ES-I3 (cell line): ENCODE measurements around the gene SLC44A1.

Experiments
- H3K36me3 ChIP-seq: 2 replicates; pipeline ENCODE4 v1.6.1; 2013; ENCODE audit warnings: mild to moderate bottlenecking, low read length, control low read depth, moderate library complexity; ENCODE audit not compliant: insufficient read depth
- H3K4me1 ChIP-seq: 2 replicates; pipeline ENCODE4 v1.6.1; 2013; ENCODE audit warnings: mild to moderate bottlenecking, control low read depth, low read length; ENCODE audit not compliant: insufficient read depth
- H3K9ac ChIP-seq: 2 replicates; pipeline ENCODE4 v1.6.1; 2013; ENCODE audit warnings: low read depth, mild to moderate bottlenecking, low read length, moderate library complexity
- H3K9me3 ChIP-seq: 2 replicates; pipeline ENCODE4 v1.6.1; 2013; ENCODE audit warnings: mild to moderate bottlenecking, low read length, moderate library complexity; ENCODE audit not compliant: control insufficient read depth, insufficient read depth

Gene SLC44A1

DNA sequence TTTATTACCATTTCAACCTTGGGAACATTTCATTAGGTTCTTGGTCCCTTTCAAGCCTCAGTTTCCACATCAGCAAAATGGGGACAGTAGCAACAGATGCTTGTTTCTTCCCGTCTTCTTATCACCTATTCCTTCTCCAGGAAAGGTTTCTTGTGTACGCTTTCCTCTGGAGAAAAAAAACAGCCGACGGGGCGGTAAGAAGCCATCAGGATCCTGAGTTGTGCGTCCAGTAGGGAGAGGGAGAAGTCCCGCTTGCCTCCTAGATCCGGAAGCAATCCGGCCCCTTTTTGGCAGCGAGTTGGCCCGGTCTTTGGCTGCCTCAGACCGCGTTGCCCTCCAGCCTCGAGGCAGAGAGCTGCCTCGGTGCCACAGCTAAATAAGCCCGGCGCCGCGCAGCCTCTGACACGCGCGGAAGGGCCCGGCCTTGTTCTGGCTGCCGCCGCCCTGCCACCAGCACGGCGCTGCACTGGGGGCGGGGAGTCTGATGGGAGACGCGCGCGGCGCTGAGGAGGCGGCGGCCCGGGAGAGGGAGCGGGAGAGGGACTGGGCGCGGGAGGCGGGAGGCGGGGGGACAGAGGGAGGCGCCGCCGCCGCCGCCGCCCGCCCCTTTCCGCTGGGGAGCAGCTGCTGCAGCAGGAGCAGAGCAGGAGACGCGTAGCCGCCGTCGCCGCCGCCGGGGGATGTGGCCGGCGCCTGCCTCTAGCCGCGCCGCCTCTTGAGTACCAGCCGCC is at the start of gene SLC44A1:
SLC44A1 (plus strand) TSS at position 649 of the 731 bp plus-strand sequence. CDS start 218 bp downstream, outside the sequence.
- no peaks in the 10 kb centered on the region for H3K36me3 ChIP-seq
- H3K9me3 ChIP-seq = no peaks in the 10 kb centered on the region
- peaks cover 46% of the 10 kb centered on the region for H3K4me1 ChIP-seq
- H3K9ac ChIP-seq = peak within 1 kb of the TSS; percentile 70

DNA sequence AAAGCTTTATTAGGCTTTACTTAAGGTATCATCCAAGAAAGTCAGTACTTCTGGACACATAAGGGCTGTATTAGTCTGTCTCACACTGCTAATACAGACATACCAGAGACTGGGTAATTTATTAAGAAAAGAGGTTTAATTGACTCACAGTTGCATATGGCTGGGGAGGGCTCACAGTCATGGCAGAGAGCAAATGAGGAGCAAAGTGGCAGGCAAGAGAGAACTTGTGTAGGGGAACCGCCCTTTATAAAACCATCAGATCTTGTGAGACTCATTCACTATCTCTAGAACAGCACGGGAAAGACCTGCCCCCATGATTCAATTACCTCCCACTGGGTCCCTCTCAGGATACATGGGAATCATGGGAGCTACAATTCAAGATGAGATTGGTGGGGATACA is 49.2 kb upstream of the SLC44A1 start:
- H3K36me3 ChIP-seq = no peaks in the 10 kb centered on the region
- H3K9me3 ChIP-seq = no peaks in the 10 kb centered on the region
- no peak overlapping the region for H3K9ac ChIP-seq
- no peaks in the 10 kb centered on the region for H3K4me1 ChIP-seq

DNA sequence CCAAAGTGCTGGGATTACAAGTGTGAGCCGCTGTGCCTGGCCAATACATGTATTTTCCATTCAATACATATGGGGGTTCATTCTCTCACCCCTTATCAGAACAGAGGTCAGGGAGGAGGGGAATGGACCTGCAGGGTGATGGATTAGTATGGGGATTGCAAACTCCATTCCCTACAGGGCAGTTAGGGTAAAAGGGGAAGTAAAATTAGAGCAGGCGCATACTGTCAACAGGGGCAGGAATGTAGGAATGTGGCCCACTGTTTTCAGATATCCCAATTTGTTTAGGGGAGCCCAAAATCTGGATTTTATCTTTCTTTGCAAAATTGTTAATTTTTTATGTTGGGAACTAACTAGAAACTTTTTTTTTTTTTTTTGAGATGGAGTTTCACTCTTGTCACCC is 46.4 kb upstream of the SLC44A1 start:
- Histone ChIP-seq H3K4me1 (no peaks in the 10 kb centered on the region), H3K9me3 (no peaks in the 10 kb centered on the region), H3K36me3 (no peaks in the 10 kb centered on the region), H3K9ac (no peak overlapping the region)

DNA sequence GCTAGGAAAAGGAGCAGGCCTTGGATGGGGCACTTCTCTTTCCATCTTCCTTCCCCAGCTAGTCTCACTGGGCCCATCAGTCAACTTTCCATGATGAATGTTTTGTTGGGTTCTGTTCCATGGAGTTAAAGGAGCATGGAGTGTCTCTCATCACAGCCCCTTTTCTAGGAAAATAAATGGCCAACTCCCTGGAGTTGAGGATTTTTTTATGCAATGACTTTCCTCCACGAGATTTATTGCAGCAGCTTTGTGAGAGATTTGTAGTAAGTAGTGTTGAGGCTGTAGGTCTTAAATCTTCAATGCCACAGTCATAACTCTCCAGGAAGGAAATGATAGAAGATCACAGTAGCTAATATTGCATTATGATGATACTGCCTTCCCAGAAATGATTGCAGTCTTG is 45.6 kb upstream of the SLC44A1 start:
- no peaks in the 10 kb centered on the region for H3K4me1 ChIP-seq
- H3K9me3 ChIP-seq = no peaks in the 10 kb centered on the region
- H3K9ac ChIP-seq = no peak overlapping the region
- H3K36me3 ChIP-seq = no peaks in the 10 kb centered on the region

- no peaks in the 10 kb centered on the region for H3K4me1 ChIP-seq
- H3K36me3 ChIP-seq = no peaks in the 10 kb centered on the region
- H3K9ac ChIP-seq = no peak overlapping the region
- H3K9me3 ChIP-seq = no peaks in the 10 kb centered on the region
Observed at GRCh38 chr9:105204416-105204815, 40.0 kb upstream of the SLC44A1 start.

- Histone ChIP-seq H3K9me3 (no peaks in the 10 kb centered on the region), H3K9ac (no peak overlapping the region), H3K36me3 (no peaks in the 10 kb centered on the region), H3K4me1 (no peaks in the 10 kb centered on the region)
Observed at GRCh38 chr9:105205787-105206495, 38.5 kb upstream of the SLC44A1 start.

- H3K4me1 ChIP-seq = no peaks in the 10 kb centered on the region
- H3K9me3 ChIP-seq = no peaks in the 10 kb centered on the region
- no peaks in the 10 kb centered on the region for H3K36me3 ChIP-seq
- H3K9ac ChIP-seq = no peak overlapping the region
Observed at GRCh38 chr9:105206496-105206820, 38.0 kb upstream of the SLC44A1 start.

GRCh38 chr9:105206821-105207699 is 37.4 kb upstream of the SLC44A1 start:
- no peaks in the 10 kb centered on the region for H3K36me3 ChIP-seq
- no peaks in the 10 kb centered on the region for H3K4me1 ChIP-seq
- H3K9ac ChIP-seq = no peak overlapping the region
- H3K9me3 ChIP-seq = no peaks in the 10 kb centered on the region

DNA sequence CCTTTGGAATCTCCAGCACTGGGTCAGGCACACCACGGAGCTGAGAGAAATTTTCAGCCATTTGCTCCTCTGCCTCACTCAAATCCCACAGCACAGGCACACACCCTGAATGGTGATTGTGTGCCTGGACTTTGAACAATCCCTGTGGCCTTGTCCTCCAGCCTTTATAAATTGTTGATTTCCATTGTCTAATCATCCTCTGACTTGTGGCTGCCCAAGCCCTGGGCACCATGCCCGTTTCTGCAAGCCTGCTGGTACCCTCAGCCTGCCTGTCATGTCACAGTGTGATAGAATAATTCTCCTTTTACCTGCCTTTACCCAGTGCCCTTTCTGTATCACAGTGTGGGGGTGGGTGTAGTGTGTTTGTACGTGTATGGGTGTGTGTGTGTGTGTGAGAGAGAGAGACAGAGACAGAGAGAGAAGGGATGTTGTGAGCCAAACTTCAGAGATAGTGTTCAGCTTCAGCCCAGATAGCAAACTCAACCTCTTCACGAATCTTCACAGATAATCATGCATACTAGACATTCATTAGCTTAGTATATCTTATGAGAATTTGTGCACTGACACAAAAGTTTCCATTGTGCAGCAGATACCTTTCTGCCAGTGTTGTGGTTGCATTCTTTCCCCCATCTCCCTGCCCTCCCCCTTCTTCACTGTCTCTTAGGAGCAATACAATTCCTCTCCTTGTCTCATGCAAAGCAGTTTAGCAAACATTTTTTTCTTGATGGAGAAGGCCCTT is 27.8 kb upstream of the SLC44A1 start:
- Histone ChIP-seq H3K4me1 (peaks cover 14% of the 10 kb centered on the region), H3K36me3 (no peaks in the 10 kb centered on the region), H3K9me3 (no peaks in the 10 kb centered on the region), H3K9ac (no peak overlapping the region)

GRCh38 chr9:105218673-105219072 is 25.8 kb upstream of the SLC44A1 start:
- H3K9me3 ChIP-seq = no peaks in the 10 kb centered on the region
- H3K9ac ChIP-seq = no peak overlapping the region
- H3K36me3 ChIP-seq = no peaks in the 10 kb centered on the region
- peaks cover 14% of the 10 kb centered on the region for H3K4me1 ChIP-seq

GRCh38 chr9:105219291-105219805 is 25.1 kb upstream of the SLC44A1 start:
- Histone ChIP-seq H3K9ac (no peak overlapping the region), H3K36me3 (no peaks in the 10 kb centered on the region), H3K9me3 (peaks cover 2% of the 10 kb centered on the region; the same call in 1 of the 2 replicates), H3K4me1 (peaks cover 14% of the 10 kb centered on the region)

- Histone ChIP-seq H3K9ac (no peak overlapping the region), H3K9me3 (peaks cover 3% of the 10 kb centered on the region; the same call in 1 of the 2 replicates), H3K36me3 (no peaks in the 10 kb centered on the region), H3K4me1 (peaks cover 14% of the 10 kb centered on the region)
Observed at GRCh38 chr9:105220451-105220850, 24.0 kb upstream of the SLC44A1 start.

DNA sequence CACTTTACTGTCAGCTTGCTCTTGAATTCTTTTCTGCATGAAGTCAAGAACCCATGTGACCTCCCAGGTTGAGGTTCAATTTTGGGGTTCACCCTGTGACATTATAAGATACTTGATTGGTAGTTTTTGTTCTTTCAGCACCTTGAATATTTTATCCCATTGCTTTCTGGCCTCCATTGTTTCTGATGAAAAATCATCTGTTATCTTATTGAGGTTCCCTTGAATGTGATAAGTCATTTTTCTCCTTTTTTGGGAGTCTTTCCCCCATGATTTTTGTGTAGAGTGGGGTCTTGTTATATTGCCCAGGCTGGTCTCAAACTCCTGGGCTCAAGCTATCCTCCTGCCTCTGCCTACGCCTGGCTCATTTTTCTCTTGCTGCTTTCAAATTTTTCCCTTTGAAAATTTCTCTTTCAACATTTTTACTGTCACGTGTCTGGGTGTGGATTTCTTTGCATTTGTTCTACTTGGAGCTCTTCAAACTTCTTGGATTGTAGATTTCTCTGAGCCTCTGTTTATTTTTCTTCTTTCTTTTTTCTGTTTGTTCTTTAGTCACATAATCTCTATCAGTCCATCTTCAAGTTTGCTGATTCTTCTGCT is 20.8 kb upstream of the SLC44A1 start:
- Histone ChIP-seq H3K9me3 (peaks cover 3% of the 10 kb centered on the region; the same call in 1 of the 2 replicates), H3K4me1 (no peaks in the 10 kb centered on the region), H3K36me3 (no peaks in the 10 kb centered on the region), H3K9ac (no peak overlapping the region)
